Neural progenitor cell (in vitro differentiated cells): ENCODE data around the gene ASAP2. TPM values are rescaled to one million over a fixed set of nuclear protein-coding genes. Genes with fewer than 3 reads are reported as not detected.

Experiments
- DNase-seq: peaks from one replicate; pipeline ENCODE4 v3.0.0-alpha.2; 2016; ENCODE audit warnings: low spot score
- H2AFZ ChIP-seq: fragments of 200-600 bp; sonication (generic); replicated peaks from 2 replicates; pipeline ENCODE4 v1.6.1; 2016; ENCODE audit warnings: antibody characterized with exemption
- H3F3A ChIP-seq: fragments of 200-600 bp; sonication (generic); 2 replicates; pipeline ENCODE4 v1.6.1; 2016; ENCODE audit warnings: antibody characterized with exemption, low read depth
- H3K27ac ChIP-seq: fragments of 200-600 bp; sonication (generic); 2 replicates; pipeline ENCODE4 v1.5.1; 2016; ENCODE audit warnings: mild to moderate bottlenecking
- H3K27me3 ChIP-seq: fragments of 200-600 bp; sonication (generic); 2 replicates; pipeline ENCODE4 v1.6.1; 2016; ENCODE audit warnings: mild to moderate bottlenecking, moderate library complexity
- H3K36me3 ChIP-seq: fragments of 200-600 bp; sonication (generic); 2 replicates; pipeline ENCODE4 v1.5.1; 2016
- H3K4me1 ChIP-seq: fragments of 200-600 bp; sonication (generic); 2 replicates; pipeline ENCODE4 v1.6.1; 2016; ENCODE audit warnings: mixed run types
- H3K4me2 ChIP-seq: fragments of 200-600 bp; sonication (generic); 2 replicates; pipeline ENCODE4 v1.6.1; 2016
- H3K4me3 ChIP-seq: fragments of 200-600 bp; sonication (generic); 2 replicates; pipeline ENCODE4 v1.5.1; 2016
- H3K79me2 ChIP-seq: fragments of 200-600 bp; sonication (generic); 2 replicates; pipeline ENCODE4 v1.6.1; 2016; ENCODE audit warnings: low read depth
- H3K9ac ChIP-seq: fragments of 200-600 bp; sonication (generic); 2 replicates; pipeline ENCODE4 v1.6.1; 2016
- H3K9me3 ChIP-seq: fragments of 200-600 bp; sonication (generic); 2 replicates; pipeline ENCODE4 v1.5.1; 2016; ENCODE audit warnings: low read depth
- H4K20me1 ChIP-seq: fragments of 200-600 bp; sonication (generic); 2 replicates; pipeline ENCODE4 v1.6.1; 2016; ENCODE audit warnings: low read depth
- H3K27ac Mint-ChIP-seq: 3 replicates; pipeline ENCODE4 v1.8.0; 2021; ENCODE audit warnings: mixed read lengths
- H3K27me3 Mint-ChIP-seq: 2 replicates; pipeline ENCODE4 v1.8.0; 2022; ENCODE audit warnings: low read depth, mild to moderate bottlenecking, inconsistent platforms, moderate library complexity, mixed read lengths; ENCODE audit not compliant: insufficient read depth
- H3K36me3 Mint-ChIP-seq: 3 replicates; pipeline ENCODE4 v1.8.0; 2021; ENCODE audit warnings: mixed read lengths
- H3K4me1 Mint-ChIP-seq: 3 replicates; pipeline ENCODE4 v1.8.0; 2021; ENCODE audit warnings: mixed read lengths
- H3K4me3 Mint-ChIP-seq: 3 replicates; pipeline ENCODE4 v1.8.0; 2021; ENCODE audit warnings: mild to moderate bottlenecking, moderate library complexity, mixed read lengths
- H3K9me3 Mint-ChIP-seq: 3 replicates; pipeline ENCODE4 v1.8.0; 2020; ENCODE audit warnings: mixed read lengths
- CTCF ChIP-seq: fragments of 200-600 bp; sonication (generic); IDR thresholded peaks from 2 replicates; pipeline ENCODE4 v1.5.1; 2017; ENCODE audit warnings: antibody characterized with exemption, mild to moderate bottlenecking
- EZH2 ChIP-seq: fragments of 200-600 bp; sonication (generic); IDR thresholded peaks from 2 replicates; pipeline ENCODE4 v1.6.1; 2017; ENCODE audit warnings: antibody characterized with exemption, mild to moderate bottlenecking, moderate library complexity
- EZH2phosphoT487 ChIP-seq: fragments of 200-600 bp; sonication (generic); IDR thresholded peaks from 2 replicates; pipeline ENCODE4 v1.6.1; 2017; ENCODE audit warnings: antibody characterized with exemption
- total RNA-seq: library from RNA; depleted of rRNA; stranded (reverse); fragments of >200 nt; gene quantifications from 2 replicates; pipeline ENCODE4 v1.2.3, GENCODE V29; 2015; ENCODE audit warnings: low replicate concordance

ASAP2 gene
- total RNA-seq, 1 donor from 2014 or later, result 31.7 TPM

- H4K20me1 ChIP-seq, result peaks cover 45% of the 10 kb centered on the region
- H3K27me3 ChIP-seq, result no peaks in the 10 kb centered on the region
- H3K79me2 ChIP-seq, result peaks cover 14% of the 10 kb centered on the region
- no peaks in the 10 kb centered on the region for H3K36me3 ChIP-seq
- H2AFZ ChIP-seq, result no peak overlapping the region
- Mint-ChIP-seq H3K27me3 (peaks cover 2% of the 10 kb centered on the region), H3K27ac (no peak overlapping the region), H3K36me3 (peaks cover 11% of the 10 kb centered on the region), H3K4me3 (no peak overlapping the region), H3K4me1 (peaks cover 19% of the 10 kb centered on the region), H3K9me3 (no peaks in the 10 kb centered on the region)
- no peak overlapping the region for H3K4me3 ChIP-seq
- no peak for DNase-seq
- H3K4me2 ChIP-seq, result no peak overlapping the region
- H3K9me3 ChIP-seq, result no peaks in the 10 kb centered on the region
- TF ChIP-seq CTCF (no peak), EZH2 (no peak), EZH2phosphoT487 (no peak)
- peaks cover 6% of the 10 kb centered on the region for H3K4me1 ChIP-seq
- no peak overlapping the region for H3K27ac ChIP-seq
- no peaks in the 10 kb centered on the region for H3F3A ChIP-seq
- H3K9ac ChIP-seq, result no peak overlapping the region
Measured at GRCh38 chr2:9298583-9298982, 92.0 kb downstream of the ASAP2 start.

GRCh38 chr2:9299161-9300100, 92.8 kb downstream of the ASAP2 start:
- no peaks in the 10 kb centered on the region for H3F3A ChIP-seq
- no peaks in the 10 kb centered on the region for H3K9me3 ChIP-seq
- H3K4me1 ChIP-seq, result peaks cover 4% of the 10 kb centered on the region
- H3K9ac ChIP-seq, result no peak overlapping the region
- no peak overlapping the region for H2AFZ ChIP-seq
- H3K4me3 ChIP-seq, result no peak overlapping the region
- H3K36me3 Mint-ChIP-seq, result peaks cover 11% of the 10 kb centered on the region
- peaks cover 16% of the 10 kb centered on the region for H3K4me1 Mint-ChIP-seq
- no peak overlapping the region for H3K4me2 ChIP-seq
- DNase-seq, result no peak
- peaks cover 38% of the 10 kb centered on the region for H4K20me1 ChIP-seq
- H3K27me3 Mint-ChIP-seq, result peaks cover 2% of the 10 kb centered on the region
- H3K27me3 ChIP-seq, result no peaks in the 10 kb centered on the region
- no peak overlapping the region for H3K27ac Mint-ChIP-seq
- H3K36me3 ChIP-seq, result no peaks in the 10 kb centered on the region
- TF ChIP-seq EZH2phosphoT487 (no peak), CTCF (no peak), EZH2 (no peak)
- no peak overlapping the region for H3K27ac ChIP-seq
- H3K4me3 Mint-ChIP-seq, result no peak overlapping the region
- no peaks in the 10 kb centered on the region for H3K9me3 Mint-ChIP-seq
- H3K79me2 ChIP-seq, result peaks cover 14% of the 10 kb centered on the region

GRCh38 chr2:9300214-9300613, 93.6 kb downstream of the ASAP2 start:
- no peaks in the 10 kb centered on the region for H3K9me3 ChIP-seq
- no peaks in the 10 kb centered on the region for H3F3A ChIP-seq
- H3K27me3 Mint-ChIP-seq, result peaks cover 2% of the 10 kb centered on the region
- no peaks in the 10 kb centered on the region for H3K27me3 ChIP-seq
- H3K27ac ChIP-seq, result no peak overlapping the region
- H3K9ac ChIP-seq, result no peak overlapping the region
- H3K4me3 Mint-ChIP-seq, result no peak overlapping the region
- peaks cover 31% of the 10 kb centered on the region for H4K20me1 ChIP-seq
- no peak overlapping the region for H3K4me2 ChIP-seq
- TF ChIP-seq EZH2 (no peak), CTCF (no peak), EZH2phosphoT487 (no peak)
- no peak overlapping the region for H3K27ac Mint-ChIP-seq
- H3K4me1 Mint-ChIP-seq, result peaks cover 10% of the 10 kb centered on the region
- no peak for DNase-seq
- H3K4me3 ChIP-seq, result no peak overlapping the region
- H3K36me3 Mint-ChIP-seq, result peaks cover 11% of the 10 kb centered on the region
- H2AFZ ChIP-seq, result no peak overlapping the region
- no peaks in the 10 kb centered on the region for H3K4me1 ChIP-seq
- H3K36me3 ChIP-seq, result no peaks in the 10 kb centered on the region
- H3K9me3 Mint-ChIP-seq, result no peaks in the 10 kb centered on the region
- H3K79me2 ChIP-seq, result peaks cover 11% of the 10 kb centered on the region
